ENCODE measurements around the gene ODF4.
A peak's percentile ranks its signal among the peaks of the same experiment; 100 is the strongest.

ODF4 gene, protein sequence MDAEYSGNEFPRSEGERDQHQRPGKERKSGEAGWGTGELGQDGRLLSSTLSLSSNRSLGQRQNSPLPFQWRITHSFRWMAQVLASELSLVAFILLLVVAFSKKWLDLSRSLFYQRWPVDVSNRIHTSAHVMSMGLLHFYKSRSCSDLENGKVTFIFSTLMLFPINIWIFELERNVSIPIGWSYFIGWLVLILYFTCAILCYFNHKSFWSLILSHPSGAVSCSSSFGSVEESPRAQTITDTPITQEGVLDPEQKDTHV

DNA sequence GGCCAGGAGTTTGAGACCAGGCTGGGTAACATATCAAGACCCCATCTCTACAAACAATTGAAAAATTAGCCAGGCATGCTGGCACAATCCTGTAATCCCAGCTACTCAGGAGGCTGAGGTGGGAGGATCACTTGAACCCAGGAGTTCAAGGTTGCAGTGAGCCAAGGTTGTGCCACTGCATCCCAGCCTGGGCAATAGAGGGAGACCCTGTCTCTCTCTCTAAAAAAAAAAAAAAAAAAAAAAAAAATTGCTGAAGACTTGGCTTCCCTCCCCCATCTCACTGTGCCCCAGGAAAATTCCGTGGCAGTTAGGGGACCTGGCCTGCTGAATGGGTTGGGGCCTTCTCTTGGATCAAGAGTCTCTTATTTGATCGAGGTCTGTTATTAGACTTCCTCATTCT is at the start of gene ODF4:
TSS of gene ODF4 (plus strand) at position 301 of the 400 bp plus-strand sequence. CDS start 212 bp downstream, outside the sequence.
- DNase-seq (ENCODE audit: low read depth in 2 of 2) = no peak

DNA sequence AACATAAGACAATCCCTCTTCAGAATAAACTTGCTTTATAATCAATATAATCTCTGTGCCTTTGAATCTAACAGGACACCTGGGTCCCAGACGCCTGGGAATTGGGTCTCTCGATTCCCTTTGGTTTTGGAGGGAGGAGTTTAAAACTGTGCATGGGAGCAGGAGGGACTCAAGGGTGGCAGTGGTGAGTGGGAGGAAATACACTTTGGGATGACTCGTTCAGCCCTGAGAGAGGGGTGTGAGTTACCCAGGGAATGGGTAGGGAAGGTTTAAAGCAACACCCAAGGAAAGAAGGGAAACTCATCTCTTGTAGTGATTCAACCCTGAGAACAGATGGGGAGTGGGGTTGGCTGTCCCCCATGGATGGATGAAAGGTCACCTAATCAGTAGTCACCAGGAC is 49.6 kb upstream of the ODF4 start:
- DNase-seq (ENCODE audit: low read depth in 2 of 2) = no peak

DNA sequence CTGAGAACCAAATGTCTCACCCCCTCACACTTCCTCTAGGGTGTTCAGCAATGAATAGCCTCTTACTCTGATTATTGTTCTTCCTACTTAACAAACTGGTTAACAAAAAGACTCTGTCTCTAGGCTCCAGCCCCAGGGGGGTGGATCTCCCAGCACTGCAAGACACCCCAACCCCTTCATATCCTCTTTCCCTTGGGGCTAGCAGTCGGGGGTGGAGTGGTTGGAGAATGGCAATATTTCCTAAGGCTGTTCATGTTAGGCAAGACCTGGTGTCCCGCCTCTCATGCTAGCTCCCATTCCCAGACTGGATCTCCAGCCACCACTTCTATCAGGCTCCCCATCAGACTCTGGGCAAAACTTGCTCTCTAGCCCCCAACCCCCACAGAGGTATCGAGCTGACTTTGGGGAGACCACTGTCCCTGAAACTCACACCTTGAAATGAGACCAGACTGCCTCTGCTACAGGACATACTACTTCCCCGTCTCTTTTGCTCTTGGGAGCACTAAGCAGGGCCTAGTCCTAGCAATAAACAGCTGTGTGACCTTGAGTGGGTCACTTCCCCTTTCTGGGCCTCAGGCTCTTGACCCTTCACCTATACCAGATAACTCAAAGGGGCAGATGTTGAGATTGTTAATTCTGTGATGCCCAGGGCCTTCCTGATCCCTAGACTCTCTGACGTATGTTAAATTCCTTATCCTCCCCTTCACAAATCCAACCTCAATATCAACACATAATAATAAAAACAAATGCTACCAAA is 46.8 kb upstream of the ODF4 start:
- DNase-seq (ENCODE audit: low read depth in 2 of 2) = no peak

DNA sequence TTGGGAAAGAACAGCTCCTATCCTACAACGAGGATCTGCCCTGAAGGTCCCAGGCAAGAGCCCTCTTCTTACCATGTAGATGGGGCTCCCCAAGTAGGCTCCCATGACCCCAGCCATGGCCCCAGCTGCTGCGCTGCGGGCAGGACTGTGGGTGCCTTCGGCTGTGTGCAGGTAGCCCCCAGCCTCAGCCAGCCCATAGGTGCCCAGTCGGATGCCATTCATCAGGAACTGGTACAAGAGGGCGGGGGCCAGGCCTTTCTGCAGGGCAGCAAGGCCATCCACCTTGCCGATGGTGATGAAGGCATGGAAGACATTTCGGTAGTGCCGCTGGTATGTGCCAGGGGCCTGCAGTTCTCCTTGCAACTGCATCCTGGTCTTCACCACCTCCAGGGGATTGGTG is 45.3 kb upstream of the ODF4 start:
- DNase-seq (ENCODE audit: low read depth in 2 of 2) = no peak

DNA sequence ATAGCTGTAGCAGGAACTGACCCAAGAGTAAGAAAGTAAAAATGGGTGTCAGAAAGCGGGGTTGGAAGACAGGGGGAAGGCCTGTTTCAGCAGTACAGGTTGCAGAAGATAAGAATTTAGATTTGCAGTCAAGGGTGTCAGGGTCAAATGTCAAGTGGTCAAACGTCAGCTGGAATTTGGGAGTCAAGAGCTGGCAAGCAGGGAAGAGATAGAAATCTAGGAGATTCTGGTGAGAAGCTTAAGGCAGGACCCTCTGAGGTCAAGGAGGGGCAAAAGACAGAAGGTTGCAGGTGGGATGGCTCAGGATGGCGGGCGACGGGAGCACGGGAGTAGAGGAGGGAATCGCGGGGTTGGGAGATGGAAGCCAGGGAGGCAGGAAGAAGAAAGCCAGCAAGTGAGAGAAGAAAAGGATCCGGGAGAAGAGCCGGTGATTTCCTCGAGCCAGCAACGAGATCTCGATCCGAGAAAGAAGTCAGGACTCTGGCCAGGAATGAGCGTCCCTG is 44.8 kb upstream of the ODF4 start:
- DNase-seq (ENCODE audit: low read depth in 2 of 2) = no peak

DNA sequence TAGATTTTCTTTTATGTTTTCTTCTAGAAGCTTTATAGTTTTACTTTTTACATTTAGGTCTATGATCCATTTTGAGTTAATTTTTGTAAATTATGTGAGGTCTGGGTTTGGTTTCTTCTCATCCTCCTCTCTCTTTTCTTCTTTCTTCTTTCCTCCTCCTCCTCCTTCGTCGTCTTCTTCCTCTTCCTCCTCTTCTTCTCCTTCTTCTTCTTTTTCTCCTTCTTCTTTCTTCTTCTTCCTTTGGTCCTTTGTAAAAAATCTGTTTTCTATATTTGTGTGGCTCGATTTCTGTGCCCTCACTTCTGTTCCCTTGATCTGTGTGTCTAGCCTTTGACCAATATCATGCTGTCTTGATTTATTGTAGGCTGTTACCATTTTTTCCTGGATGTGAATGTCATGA is 39.4 kb upstream of the ODF4 start:
- no peak for DNase-seq (ENCODE audit: low read depth in 2 of 2)

DNA sequence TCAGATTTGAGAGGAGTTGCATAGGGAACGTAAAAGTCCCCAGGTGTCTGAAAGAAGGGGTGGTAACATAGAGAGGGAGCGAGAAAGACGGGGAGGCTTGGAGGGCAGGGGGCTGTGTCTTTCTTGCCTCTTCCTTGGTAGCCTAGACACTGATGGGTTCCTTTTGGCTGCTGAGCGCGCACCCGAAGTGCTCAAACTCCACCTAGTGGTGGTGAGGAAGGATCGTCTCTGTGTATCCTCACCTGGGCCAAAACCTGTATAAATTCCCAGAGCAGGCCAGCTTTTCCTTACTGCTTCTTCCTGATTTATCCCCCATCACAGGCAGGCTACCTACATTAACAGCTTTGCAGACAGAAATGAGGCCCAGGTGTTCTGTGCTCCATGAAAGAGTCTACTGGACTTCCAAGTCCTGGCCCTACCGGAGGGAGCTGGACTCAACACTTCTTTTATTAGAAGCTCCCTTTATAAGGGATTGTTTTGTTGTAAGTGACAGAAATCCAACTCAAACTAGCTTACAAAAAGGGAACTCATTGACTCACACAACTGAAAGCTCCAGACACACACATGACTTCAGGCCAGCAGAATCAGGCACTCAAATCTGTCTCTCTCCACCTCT is 38.9 kb upstream of the ODF4 start:
- peak; percentile 19 to 29 for DNase-seq (ENCODE audit: low read depth in 2 of 2)

DNA sequence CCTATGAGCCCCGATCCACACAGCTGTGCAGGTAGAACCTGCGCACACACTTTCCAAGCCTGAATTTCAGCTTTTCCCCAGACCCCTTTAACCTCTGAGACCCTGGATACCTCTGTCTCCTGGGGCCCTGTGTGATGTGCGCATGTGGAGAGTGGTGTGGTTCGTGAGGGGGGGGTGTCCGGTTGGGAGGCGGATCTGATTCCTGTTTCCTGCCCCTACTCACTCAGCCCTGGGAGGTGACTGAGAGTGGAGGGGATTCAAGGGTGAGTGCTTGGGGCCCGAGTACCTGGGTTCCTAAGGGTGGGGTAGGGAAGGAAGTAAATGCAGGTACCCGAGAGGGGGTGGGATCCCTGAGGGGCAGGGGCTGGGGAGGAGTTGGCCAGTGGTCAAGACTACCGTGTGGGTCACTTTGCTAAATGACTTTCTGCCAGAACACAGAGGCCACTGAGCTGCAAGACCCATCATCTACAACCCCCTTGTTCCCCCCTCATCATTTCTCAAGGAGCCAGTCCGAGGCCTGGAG is 29.0 kb upstream of the ODF4 start:
- no peak for DNase-seq (ENCODE audit: low read depth in 2 of 2)

DNA sequence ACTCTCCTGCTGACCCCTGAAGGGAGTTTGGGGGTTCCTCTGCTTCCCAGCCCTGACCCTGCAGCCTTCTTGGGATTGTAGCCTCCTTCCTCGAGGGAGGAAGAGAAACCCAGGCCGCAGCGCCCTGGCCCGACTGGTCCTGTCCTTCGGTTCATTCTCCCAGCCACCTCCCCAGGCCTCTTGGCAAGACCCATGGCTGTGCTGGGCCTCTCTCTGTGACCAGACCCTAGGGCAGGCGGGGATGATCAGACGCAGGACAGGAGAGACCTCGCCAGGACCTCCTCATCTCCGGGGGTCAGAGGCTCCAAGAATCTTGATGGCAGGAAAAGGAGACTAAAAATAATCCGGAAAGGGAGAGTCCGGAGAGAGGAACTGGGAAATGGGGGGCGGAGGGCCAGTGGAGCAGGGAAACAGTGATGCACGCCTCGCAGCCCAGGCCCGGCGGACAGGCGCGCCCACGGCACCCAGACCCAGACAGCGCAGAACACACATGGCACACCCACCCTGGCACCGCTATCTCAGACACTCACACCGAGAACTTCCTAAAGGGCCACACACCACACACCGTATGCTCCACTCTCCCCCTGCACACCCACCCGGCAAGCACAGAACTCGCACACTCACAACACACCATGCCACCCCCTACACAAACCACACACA is 28.4 kb upstream of the ODF4 start:
- DNase-seq (ENCODE audit: low read depth in 2 of 2) = no peak

DNA sequence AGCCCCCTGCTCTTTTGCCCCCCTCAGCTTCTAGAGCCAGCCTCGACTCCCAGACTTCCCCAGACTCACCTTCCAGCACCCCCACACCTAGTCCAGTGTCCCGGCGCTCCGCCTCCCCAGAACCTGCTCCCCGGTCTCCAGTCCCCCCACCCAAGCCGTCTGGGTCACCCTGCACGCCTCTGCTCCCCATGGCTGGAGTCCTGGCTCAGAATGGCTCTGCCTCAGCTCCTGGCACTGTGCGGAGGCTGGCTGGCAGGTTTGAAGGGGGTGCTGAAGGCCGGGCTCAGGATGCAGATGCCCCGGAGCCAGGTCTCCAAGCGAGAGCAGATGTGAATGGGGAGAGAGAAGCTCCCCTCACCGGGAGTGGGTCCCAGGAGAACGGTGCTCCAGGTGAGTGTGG is 27.4 kb upstream of the ODF4 start:
- DNase-seq (ENCODE audit: low read depth in 2 of 2) = no peak

DNA sequence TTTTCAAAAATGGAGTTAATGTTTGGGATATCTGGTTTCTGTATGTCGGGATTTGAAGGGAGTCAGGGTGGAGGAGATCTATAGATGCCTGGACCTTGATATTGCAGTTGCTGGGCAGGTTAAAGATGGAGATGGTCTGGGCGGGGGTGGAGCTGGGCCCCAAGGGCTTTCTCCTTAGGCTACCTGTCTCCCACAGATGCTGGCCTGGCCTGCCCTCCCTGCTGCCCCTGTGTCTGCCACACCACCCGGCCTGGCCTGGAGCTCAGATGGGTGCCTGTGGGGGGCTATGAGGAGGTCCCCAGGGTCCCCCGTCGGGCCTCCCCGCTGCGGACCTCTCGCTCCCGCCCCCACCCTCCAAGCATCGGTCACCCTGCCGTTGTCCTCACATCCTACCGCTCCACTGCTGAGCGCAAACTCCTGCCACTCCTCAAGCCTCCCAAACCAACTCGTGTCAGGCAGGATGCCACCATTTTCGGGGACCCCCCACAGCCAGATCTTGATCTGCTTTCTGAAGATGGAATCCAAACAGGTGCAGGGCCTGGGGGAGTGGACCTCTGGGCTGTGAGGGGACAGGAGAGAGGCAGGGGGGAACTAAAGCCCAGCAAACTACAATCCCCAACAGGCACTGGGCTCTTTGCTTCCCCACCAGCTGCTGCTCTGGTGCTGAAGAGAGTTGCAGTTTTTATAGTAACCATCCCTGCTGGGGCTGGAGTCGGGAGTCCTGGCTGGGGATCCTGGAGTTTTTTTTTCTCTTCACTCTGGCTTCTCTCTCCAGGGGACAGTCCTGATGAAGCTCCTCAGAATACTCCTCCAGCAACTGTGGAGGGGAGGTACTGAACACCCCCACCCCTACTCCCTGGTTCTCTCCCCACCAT is 26.7 kb upstream of the ODF4 start:
- DNase-seq (ENCODE audit: low read depth in 2 of 2) = no peak

DNA sequence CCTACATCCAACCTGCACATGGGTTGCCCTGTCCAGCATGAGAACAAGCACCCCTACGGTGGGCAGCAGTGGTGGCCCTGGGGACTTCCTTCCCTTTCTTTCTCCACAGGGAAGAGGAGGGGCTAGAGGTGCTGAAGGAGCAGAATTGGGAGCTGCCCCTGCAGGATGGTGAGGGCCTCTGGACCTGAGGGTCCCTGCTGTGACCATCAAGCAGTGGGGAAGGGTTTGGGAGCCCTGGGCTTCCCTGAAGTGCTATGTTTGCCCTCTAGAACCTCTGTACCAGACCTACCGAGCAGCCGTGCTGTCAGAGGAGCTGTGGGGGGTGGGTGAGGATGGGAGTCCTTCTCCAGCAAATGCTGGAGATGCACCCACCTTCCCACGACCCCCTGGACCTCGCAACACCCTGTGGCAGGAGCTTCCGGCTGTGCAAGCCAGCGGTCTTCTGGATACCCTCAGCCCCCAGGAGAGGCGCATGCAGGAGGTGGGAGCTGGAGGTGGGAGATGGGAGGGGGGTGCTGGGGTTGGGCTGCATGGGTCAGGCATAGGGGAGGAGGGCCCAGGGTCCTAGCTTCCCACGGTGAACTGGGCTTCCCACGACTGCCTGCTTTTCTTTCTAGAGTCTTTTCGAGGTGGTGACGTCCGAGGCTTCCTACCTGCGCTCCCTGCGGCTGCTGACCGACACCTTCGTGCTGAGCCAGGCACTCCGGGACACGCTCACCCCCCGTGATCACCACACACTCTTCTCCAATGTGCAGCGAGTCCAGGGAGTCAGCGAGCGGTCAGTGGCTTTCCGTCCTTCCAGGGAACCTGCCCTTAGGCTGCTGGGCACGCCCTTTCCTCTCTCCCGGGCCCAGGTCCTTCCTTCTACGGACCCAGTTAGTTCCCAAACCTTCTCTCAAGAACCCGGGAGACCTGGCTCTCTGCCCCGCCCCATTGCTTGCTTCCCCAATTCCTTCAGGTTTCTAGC is 24.6 kb upstream of the ODF4 start:
- DNase-seq (ENCODE audit: low read depth in 2 of 2) = no peak

DNA sequence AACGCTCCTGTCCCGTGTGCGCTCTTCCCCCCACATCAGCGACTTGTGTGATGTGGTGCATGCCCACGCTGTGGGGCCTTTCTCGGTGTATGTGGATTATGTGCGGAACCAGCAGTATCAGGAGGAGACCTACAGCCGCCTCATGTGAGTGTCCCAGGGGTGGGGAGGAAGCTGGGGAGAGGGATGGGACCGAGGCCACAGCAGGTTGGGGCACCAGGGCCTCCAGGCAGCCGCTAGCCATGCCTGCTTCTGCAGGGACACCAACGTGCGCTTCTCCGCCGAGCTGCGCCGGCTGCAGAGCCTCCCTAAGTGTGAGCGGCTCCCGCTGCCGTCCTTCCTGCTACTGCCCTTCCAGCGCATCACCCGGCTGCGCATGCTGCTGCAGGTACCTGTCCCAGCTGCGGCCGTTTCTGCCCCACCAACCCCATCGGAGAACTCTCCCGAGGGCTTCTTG is 23.8 kb upstream of the ODF4 start:
- DNase-seq (ENCODE audit: low read depth in 2 of 2) = no peak

DNA sequence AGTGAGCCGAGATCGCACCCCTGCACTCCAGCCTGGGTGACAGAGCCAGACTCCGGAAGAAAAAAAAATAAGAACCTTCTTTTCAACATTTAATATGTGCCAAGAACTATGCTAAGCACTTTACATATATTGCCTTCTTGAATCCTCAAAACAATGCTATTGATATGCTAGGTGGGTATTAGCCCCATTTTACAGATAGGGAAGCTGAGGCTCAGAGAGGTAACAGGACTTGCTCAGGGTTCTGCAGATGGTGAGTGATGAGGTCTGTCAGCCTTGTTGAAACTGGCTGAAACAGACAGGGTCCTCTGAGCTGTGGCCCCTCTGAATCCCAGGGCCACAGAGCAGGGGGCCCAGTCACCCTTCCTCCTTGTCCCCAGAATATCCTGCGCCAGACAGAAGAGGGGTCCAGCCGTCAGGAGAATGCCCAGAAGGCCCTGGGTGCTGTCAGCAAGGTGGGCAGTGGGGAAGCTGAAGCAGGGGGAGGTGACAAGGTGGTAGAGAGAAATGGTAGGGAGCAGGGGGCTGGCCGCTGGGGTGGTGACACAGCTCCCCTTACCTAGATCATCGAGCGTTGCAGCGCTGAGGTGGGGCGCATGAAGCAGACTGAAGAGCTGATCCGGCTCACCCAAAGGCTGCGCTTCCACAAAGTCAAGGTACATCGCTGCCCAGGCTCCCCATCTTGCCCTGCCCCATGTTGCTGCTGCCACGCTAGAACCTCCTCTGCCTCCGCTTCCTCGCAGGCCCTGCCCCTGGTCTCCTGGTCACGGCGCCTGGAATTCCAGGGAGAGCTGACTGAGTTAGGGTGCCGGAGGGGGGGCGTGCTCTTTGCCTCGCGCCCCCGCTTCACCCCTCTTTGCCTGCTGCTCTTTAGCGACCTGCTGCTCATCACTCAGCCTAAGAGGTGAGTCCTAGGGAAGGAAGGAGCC is 21.4 kb upstream of the ODF4 start:
- DNase-seq (ENCODE audit: low read depth in 2 of 2) = no peak

DNA sequence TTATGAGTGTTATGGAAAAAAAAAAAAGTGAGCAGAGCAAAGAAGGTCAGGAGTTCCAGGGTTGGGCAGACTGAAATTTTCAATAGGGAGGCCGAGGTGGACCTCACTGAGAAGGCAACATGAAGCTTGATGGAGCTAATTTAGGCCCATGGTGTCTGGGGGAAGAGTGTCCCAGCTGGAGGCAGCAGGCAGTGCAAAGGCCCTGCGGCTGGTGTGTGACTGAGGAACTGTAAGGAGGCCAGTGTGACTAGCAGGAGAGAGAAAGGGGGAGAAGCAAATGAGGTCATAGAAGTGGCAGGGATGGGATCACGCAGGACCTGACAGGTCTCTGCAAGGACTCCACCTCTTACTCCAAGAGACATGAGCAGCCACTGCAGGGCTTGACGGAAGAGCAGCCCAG is 19.4 kb upstream of the ODF4 start:
- no peak for DNase-seq (ENCODE audit: low read depth in 2 of 2)

DNA sequence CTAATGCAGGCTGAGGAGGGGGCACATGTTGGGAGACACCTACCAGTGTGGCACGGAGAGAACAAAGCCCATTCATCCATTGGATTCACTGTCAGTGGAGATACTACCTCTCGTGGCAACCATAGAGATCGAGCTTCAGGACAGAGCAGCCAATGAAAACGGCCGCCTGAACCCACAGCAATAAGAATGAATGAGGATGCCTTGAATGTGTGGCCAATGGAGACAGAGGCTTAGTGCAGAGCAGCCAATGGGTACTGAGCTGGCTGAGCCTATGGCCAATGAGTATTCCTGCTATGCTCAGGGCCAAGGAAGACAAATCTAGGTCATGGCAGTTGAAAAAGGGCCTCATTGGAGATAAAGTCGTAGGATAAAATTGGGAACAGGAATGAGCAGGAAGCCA is 18.6 kb upstream of the ODF4 start:
- DNase-seq (ENCODE audit: low read depth in 2 of 2) = no peak

DNA sequence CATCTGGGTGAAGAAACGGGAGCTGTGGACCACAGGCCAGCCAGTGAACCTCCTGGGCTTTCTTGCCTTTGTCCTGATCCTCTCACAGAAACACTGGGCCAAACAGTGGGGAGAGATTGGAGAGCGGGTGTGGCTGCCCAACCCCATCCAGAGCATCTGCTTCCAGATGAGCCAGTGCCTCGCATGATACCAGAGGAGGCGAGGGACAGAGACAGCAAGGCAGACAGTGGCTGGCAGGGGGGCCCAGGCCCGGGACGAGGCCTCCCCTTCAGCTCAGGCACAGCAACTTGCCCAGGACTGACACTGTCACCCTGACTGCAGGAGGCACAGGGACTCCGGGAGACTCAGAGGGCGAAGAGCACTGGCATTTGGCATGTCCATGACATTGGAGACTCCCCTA is 17.6 kb upstream of the ODF4 start:
- DNase-seq (ENCODE audit: low read depth in 2 of 2) = no peak

DNA sequence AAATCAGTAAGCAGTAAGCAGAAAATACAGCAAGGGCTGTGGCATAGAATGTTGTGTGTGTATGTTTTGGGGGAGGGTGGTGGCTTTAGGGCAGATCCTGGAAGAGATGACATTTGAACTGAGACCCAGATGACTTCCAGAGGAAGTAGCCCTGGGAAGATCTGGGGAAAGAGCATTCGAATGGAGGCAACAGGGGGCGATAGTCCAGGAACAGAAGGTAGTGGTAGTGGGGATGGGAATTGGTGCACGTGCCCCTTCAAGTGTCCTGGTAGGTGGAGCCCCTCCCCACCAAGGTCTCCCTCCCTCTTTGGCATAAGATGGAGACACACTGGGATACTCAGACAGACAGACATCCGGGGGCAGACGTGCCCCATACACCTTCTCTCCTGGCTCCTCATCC is 15.5 kb upstream of the ODF4 start:
- DNase-seq (ENCODE audit: low read depth in 2 of 2) = no peak

DNA sequence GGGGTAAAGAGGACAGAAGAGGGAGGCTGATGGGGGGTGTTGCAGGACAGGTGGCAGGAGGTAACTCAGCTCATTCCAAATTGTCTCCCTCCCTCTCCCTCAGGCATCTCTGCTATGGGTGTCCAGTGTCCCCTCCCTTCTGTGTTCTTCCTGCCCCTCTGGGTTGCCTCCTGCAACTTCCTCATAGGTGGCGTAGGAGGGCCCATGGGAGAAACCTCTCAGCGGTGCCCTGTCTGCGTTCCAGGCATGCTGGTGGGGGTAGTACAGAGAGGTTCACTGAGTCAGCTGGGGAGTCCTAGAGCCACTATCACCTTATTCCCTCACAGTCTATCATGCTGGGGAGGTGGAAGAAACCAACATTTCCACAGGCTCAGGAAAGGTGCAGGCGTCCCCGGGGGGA is 14.7 kb upstream of the ODF4 start:
- DNase-seq (ENCODE audit: low read depth in 2 of 2) = no peak

Data from stimulated activated CD4-positive, alpha-beta T cell treated with anti-CD3 and anti-CD28 coated beads, Interleukin-1b, Interleukin-23, amount 100 ng/mL, for 1 hour (primary cell).